DMS79 (cell line): ENCODE measurements around the gene RBM33.

Source experiments
- DNase-seq: peaks from one replicate; lab custom pipeline; 2025; lab: John Stamatoyannopoulos, UW

Gene RBM33

DNA sequence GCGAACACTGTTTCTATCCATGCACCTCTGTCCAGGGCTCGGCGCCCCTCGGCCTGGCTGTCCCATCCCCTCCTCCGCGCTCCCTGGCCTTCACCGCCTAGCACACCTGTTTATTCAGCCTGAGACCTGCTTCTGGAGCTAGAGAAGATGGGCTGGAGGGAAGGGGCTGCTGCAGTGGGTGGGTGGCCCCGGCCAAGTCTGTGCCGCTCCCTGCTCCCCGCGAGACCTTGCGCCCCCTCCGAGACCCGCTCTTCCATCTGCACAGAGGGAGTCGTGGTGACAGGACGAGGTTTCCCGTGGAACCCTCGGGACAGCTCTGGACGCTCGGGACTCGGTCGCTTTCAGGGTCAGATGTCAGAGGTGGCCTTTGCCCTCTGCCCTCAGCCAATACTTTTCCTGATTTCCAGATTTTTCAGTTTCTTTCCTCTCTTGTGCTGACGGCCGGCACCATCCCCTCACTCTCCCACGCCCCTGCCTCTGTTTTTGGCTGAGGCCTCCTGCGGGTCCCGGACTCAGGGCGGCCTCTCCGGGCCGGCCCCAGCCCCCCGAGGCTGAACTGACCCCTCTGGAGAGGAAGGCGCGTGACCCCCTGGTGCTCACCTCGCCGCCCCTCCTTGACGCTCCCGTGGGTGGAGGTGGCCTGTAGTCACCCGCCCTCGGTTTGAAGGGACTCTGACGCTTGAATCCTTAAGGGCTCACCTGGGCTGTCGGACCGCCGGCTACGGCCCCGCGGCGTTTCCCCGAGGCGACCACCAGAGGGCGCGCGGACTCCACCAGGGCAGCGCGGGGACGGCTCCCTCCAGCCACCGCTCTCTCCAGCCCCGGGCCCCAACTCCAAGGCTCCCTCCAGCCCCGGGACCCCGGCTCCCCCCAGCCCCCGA lies 152.2 kb downstream of the RBM33 start:
- no peak for DNase-seq

DNA sequence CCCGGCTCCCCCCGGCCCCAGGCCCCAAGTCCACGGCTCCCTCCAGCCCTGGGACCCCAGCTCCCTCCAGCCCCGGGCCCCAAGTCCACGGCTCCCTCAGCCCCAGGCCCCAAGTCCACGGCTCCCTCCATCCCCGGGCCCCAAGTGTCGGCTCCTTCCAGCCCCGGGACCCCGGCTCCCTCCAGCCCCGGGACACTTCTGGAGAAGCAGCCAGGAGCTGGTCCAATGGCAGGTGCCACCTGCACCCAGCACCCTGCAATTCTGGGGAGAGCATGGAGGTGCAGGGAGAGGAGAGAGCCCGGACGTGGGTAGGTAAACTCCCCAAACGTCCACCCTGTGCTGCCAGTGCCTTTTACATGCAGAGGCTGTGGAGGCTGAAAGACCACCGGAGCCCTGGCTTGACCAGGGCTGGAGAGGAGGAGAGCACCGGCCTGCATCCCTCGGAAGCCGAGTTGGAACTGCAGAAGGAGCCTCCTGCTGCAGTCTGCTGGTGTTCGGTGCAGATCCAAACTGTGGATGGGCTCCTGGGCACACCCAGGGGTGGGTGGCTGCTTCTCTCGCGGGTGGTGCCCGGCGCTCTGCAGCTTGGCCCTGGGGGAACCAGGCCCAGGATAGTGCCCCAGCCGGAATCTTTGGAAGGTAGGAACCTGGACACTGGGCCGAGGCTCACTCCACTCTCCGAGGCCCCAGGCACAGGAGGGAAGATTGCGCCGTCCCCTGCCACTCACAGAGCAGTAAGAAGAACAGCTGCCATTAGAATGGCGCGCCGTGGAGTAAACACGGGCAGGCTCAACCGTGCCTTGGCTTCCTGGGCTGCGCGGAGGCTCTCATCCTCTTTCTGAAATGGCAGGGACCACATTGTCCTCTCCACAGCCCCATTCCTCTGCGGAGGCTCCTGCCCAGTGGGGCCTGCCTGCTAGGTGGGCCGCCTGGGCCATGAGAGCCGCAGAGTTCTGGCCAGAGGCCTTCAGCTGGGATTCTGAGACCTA lies 153.1 kb downstream of the RBM33 start:
- no peak for DNase-seq

- DNase-seq: no peak
These were observed 154.4 kb downstream of the RBM33 start for GRCh38 chr7:155798673-155799439.

GRCh38 chr7:155799514-155799913 lies 155.1 kb downstream of the RBM33 start:
- no peak for DNase-seq

- no peak for DNase-seq
These were observed 155.8 kb downstream of the RBM33 start for GRCh38 chr7:155800301-155800700.

- no peak for DNase-seq
These were observed 156.3 kb downstream of the RBM33 start for GRCh38 chr7:155800741-155801267.

GRCh38 chr7:155802291-155802690 lies 157.8 kb downstream of the RBM33 start:
- no peak for DNase-seq

DNA sequence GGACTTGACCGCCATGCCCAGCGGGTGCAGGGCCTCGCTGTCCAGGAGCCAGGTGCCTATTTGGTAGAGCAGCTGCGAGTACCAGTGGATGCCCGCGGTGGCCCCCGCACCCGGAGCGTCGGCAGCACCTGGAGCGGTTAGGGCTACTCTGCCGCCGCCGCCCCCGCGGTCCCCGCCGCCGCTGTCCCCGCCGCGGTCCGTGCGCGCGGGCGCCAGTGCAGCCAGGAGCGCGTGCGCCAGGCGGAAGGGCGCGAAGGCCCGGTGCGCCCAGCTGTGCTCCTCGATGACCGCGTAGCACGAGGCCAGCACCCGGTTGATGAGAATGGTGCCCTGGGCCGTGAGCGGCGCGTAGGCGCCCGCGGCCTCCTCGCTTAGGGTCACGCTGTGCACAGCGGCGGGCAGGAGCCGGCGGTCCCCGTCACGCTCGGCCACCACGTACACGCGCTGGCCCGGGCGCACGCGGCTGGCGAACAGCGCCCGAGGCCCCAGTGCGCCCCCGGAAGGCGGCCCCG lies 158.5 kb downstream of the RBM33 start:
- no peak for DNase-seq

- no peak for DNase-seq
These were observed 159.2 kb downstream of the RBM33 start for GRCh38 chr7:155803418-155804376.

DNA sequence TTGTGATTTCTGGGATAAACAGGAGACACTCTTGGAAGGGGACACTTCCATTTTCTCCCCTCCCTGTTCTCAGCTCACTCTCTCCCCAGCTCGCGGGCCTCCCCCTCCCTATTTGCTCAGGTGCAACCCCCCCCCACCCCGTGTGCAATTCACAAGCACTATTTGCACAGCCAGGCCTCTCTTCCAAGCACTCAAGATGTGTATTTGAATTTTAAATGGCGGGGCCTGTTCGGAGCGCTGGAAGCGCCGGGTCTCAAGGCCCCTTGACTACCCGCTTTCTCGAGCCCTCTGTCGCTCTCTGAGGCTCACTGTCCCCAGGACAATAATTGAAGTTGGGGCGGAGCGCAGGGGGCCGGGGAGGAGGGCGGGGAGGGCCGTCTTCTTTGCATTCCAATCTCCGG lies 160.0 kb downstream of the RBM33 start:
- DNase-seq: no peak

GRCh38 chr7:155804897-155805825 lies 160.7 kb downstream of the RBM33 start:
- DNase-seq: peak; percentile 55

GRCh38 chr7:155805826-155806095 lies 161.3 kb downstream of the RBM33 start:
- no peak for DNase-seq

DNA sequence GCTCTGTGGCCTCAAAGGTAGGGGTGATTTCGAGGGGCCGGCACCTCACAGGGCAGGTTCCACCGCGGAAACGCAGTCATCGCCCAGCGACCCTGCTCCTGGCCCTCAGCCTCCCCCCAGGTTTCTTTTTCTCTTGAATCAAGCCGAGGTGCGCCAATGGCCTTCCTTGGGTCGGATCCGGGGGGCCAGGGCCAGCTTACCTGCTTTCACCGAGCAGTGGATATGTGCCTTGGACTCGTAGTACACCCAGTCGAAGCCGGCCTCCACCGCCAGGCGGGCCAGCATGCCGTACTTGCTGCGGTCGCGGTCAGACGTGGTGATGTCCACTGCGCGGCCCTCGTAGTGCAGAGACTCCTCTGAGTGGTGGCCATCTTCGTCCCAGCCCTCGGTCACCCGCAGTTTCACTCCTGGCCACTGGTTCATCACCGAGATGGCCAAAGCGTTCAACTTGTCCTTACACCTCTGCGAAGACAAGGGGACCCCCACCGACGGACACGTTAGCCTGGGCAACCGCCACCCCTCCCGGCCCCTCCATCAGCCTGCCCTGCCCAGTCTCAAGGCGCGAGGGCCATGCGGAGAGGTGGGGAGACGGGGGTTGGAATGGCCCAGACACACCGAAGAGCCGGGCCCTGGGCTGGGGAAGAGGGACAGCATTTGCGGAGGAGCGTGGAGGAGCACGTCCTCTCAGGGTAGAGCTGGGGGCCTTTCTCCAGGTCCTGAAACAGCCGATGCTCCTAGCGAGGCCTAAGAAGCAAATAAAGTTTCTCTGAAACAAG lies 161.8 kb downstream of the RBM33 start:
- DNase-seq: no peak

DNA sequence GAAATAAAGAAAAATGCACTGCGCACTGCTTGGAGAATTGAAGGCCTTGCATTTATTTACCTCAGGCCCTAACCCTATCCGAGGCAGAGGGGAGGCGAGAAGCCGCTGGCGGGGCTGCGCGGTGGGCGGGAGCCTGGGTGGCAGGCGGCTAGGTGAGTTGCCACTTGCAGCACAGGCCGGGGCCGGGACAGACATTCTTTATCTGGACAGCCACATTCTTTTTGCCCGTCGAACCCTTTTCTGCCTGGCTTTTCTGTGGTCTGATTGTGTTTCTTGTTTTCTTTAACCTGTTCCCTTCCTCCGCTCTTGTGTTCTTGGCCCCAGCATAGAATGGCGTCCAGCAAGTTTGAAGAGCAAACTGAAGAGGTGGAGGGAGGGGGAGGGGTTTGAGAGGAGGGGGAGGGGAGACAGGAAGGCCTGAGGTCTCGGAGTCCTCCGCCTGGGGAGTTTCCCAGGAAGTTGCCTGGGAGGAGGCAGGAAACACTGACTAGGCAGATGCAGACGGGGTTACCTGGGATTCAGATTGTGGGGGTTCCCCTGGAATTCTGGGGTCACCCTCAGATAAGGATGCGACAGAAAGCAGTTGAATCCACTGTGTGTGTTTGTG lies 162.7 kb downstream of the RBM33 start:
- DNase-seq: no peak

DNA sequence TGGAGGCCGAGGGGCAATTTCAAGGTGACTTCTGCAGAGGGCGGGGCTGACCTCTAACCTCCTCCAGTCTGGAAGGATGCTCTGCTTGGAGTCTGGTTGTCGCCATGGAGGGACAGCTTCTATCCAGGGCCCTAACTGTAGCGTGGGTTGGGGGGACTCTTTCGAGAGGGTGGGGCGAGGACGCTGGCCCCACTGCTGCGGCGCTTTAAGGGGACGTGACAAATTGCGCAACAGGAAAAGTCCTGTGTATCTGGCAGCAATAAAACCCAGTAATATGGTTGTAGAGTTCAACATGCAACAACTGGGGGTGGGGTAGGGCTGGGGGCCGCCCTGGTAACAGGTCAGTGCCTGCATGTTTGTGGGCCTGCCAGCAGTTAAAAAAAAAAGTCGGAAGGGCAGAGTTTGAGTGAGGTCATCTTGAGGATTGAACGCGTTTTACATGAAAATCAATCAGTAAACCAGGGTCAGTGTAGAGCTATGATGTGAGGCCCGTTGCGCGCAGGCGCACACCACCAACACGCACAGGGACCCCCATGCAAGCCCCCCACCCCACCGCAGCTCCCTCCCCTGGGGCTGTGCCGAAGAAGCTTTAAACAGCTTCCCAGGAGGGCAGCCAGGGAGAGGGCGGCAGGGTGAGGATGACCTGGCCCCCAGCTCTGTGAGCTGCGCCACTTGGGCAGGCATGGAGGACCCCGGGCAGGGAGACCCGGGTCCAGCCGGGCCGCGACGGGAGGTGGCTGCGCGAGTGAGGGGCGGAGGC lies 163.5 kb downstream of the RBM33 start:
- no peak for DNase-seq

DNA sequence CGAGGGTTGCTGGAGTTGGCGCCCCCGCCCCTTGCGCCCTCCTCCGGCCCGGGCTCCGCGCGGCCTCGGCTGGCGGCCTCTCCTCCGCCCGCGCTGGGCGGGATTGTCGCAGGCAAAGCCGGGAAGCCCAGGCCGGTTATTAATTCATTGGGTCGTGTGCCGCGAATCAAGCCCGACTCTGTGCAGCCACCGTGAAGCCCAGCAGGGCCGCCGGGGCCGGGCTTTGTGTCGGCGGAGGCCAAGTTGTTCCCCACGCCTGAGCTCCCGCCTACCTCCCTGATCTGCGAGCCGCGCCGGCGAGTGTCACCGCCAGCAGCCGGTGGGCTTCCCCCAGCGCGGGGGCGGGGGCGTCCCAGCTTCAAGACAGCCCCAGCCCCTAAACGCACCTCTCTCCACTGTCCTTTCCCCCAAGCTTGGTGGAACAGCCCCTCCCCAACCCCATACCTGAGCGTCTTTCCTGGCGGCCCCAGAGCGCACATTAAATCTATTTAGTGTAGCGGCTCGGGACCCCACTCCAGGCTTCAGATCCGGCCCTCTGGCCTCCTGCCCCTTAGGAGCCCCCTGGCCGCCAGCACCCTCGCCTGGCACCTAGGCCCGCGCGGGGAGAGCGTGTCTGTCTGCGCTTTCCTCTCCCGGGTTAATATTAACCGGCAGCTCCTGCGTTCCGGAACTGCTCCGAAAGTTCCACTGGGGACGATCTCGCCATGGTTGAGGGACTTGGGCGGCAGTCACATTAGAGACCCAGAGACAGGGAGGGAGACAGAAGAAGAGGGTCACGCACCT lies 164.3 kb downstream of the RBM33 start:
- DNase-seq: no peak
